B cell (primary cell): Measurements from ENCODE around the gene TTLL11. TPM values are rescaled to one million over a fixed set of nuclear protein-coding genes. Genes with fewer than 3 reads are reported as not detected.

Experiments used
- ATAC-seq: fragments of 200-7000 bp; cut with Tn5 transposase; one replicate; pipeline ENCODE4 v1.10.0; 2021; ENCODE audit warnings: low read depth, mild to moderate bottlenecking, moderate number of reproducible peaks, moderate library complexity
- CTCF ChIA-PET: fragments of 350-600 bp; sonication (Branson Sonifier 250); formaldehyde crosslinking; loops from one replicate; lab custom pipeline; 2021; ENCODE audit warnings: antibody characterized with exemption, inconsistent platforms; lab: Charles Lee
- POLR2A ChIA-PET: fragments of 350-600 bp; sonication (Branson Sonifier 250); formaldehyde crosslinking; loops from one replicate; lab custom pipeline; 2021; ENCODE audit warnings: antibody characterized with exemption; lab: Charles Lee
- DNase-seq: peaks from one replicate; pipeline ENCODE4 v3.0.0; 2013
- H2AFZ ChIP-seq: 2 replicates; pipeline ENCODE4 v1.6.1; 2012; ENCODE audit warnings: mild to moderate bottlenecking, low read depth, low read length; ENCODE audit not compliant: insufficient read depth, poor library complexity, severe bottlenecking
- H3K27ac ChIP-seq, 2 donors: 1 replicate in 1 of 2; 2 replicates in 1 of 2; pipeline ENCODE4 v1.5.1; 2012 to 2013; ENCODE audit warnings: low read length in 2 of 2, mild to moderate bottlenecking in 2 of 2, moderate library complexity in 1 of 2
- H3K27me3 ChIP-seq, 4 experiments: fragments of 200-600 bp in 1 of 4; sonication (generic) in 1 of 4; replicated peaks in 1 of 4; 1 replicate in 2 of 4; 2 replicates in 2 of 4; pipeline versions ENCODE4 v1.6.1 to v1.7.0; 2013 to 2016; ENCODE audit warnings: low read length in 3 of 4, mild to moderate bottlenecking in 2 of 4, mixed read lengths in 1 of 4, moderate library complexity in 1 of 4; ENCODE audit not compliant: insufficient read depth in 4 of 4, control insufficient read depth in 3 of 4; ENCODE audit errors: control extremely low read depth in 1 of 4
- H3K36me3 ChIP-seq, 2 experiments: replicated peaks in 1 of 2; 1 replicate in 1 of 2; 2 replicates in 1 of 2; pipeline versions ENCODE4 v1.6.1 to v1.7.1; 2013; ENCODE audit warnings: low read length in 1 of 2; ENCODE audit not compliant: insufficient read depth in 2 of 2, control insufficient read depth in 1 of 2; ENCODE audit errors: control extremely low read depth in 1 of 2, extremely low read depth in 1 of 2
- H3K4me1 ChIP-seq, 2 donors: fragments of 200-600 bp in 1 of 2; sonication (generic) in 1 of 2; 1 replicate in 1 of 2; 2 replicates in 1 of 2; pipeline versions ENCODE4 v1.5.1 to v1.6.1; 2013 to 2017; ENCODE audit warnings: low read length in 2 of 2; ENCODE audit not compliant: control insufficient read depth in 2 of 2, insufficient read depth in 2 of 2
- H3K4me2 ChIP-seq: replicated peaks from 2 replicates; pipeline ENCODE3; 2012; ENCODE audit warnings: mild to moderate bottlenecking, low read depth, low read length; ENCODE audit not compliant: poor library complexity, severe bottlenecking
- H3K4me3 ChIP-seq, 5 experiments: fragments of 200-600 bp in 1 of 5; sonication (generic) in 1 of 5; 1 replicate in 3 of 5; 2 replicates in 2 of 5; pipeline versions ENCODE4 v1.5.1 to v1.7.0; 2011 to 2016; ENCODE audit warnings: low read length in 4 of 5, mild to moderate bottlenecking in 4 of 5, low read depth in 2 of 5, control low read depth in 1 of 5, moderate library complexity in 1 of 5; ENCODE audit not compliant: insufficient read depth in 1 of 5; ENCODE audit errors: control extremely low read depth in 1 of 5, extremely low read depth in 1 of 5
- H3K79me2 ChIP-seq: fragments of 200-600 bp; sonication (generic); one replicate; pipeline ENCODE4 v1.6.0; 2016; ENCODE audit warnings: low read length; ENCODE audit not compliant: control insufficient read depth, insufficient read depth
- H3K9ac ChIP-seq: fragments of 200-600 bp; sonication (generic); 2 replicates; pipeline ENCODE4 v1.6.1; 2017; ENCODE audit warnings: mild to moderate bottlenecking, low read length, moderate library complexity
- H3K9me3 ChIP-seq, 3 donors: one replicate each; pipeline versions ENCODE4 v1.6.1 to v1.7.1; 2013; ENCODE audit warnings: low read length in 2 of 3; ENCODE audit not compliant: control insufficient read depth in 2 of 3, insufficient read depth in 1 of 3; ENCODE audit errors: control extremely low read depth in 1 of 3
- H4K20me1 ChIP-seq: 2 replicates; pipeline ENCODE4 v1.6.0; 2012; ENCODE audit warnings: mild to moderate bottlenecking, low read length; ENCODE audit not compliant: insufficient read depth, control insufficient read depth, poor library complexity, severe bottlenecking
- H3K27ac Mint-ChIP-seq: one replicate; pipeline ENCODE4 v1.8.0; 2021; ENCODE audit warnings: mixed read lengths
- H3K27me3 Mint-ChIP-seq: one replicate; pipeline ENCODE4 v1.8.0; 2021; ENCODE audit warnings: mixed read lengths
- H3K4me1 Mint-ChIP-seq: one replicate; pipeline ENCODE4 v1.8.0; 2021; ENCODE audit warnings: mixed read lengths
- H3K4me3 Mint-ChIP-seq: one replicate; pipeline ENCODE4 v1.8.0; 2021; ENCODE audit warnings: mixed read lengths
- H3K9me3 Mint-ChIP-seq: one replicate; pipeline ENCODE4 v1.8.0; 2022; ENCODE audit warnings: mixed read lengths; ENCODE audit not compliant: insufficient read depth
- CTCF ChIP-seq: fragments of 200-600 bp; IDR thresholded peaks from one replicate; pipeline ENCODE4 v1.8.0; 2022; ENCODE audit warnings: antibody characterized with exemption, mild to moderate bottlenecking
- EZH2 ChIP-seq: IDR thresholded peaks from 2 replicates; pipeline ENCODE4 v1.6.1; 2012; ENCODE audit warnings: borderline replicate concordance, low read depth, mild to moderate bottlenecking, moderate library complexity, low read length; ENCODE audit not compliant: insufficient read depth, poor library complexity, severe bottlenecking
- WGBS: methylation state at CpG from one replicate; pipeline ENCODE4 v1.1.5; 2013; ENCODE audit warnings: missing lambda C conversion rate; ENCODE audit not compliant: insufficient coverage; 5-methylcytosine and 5-hydroxymethylcytosine counted together
- intact Hi-C: fragments of 100-400 bp; cut with micrococcal nuclease; formaldehyde crosslinking; loops from one replicate; pipeline ENCODE4 v1.10.0; 2022
- polyA plus RNA-seq: library from polyadenylated mRNA; depleted of rRNA; stranded (reverse); fragments of >200 nt; gene quantifications from 2 replicates; pipeline ENCODE4 v1.2.3, GENCODE V29; 2012
- total RNA-seq, 2 donors: library from RNA; stranded (reverse); fragments of 120-200 nt in 1 of 2; gene quantifications; 1 replicate in 1 of 2; 2 replicates in 1 of 2; pipeline versions ENCODE4 v1.2.3 to v1.2.4, GENCODE V29; 2013 to 2022

Gene TTLL11
- total and polyA plus RNA-seq, 2 donors (not counting 1 experiment from before 2014, with no cell fraction given), result 3.6 to 3.8 TPM

- no peak overlapping the region for H3K27ac Mint-ChIP-seq
- Histone ChIP-seq H3K9ac (no peak overlapping the region), H3K4me3 (no peak overlapping the region), H3K9me3 (peaks cover 0 to 15% (median 0%) of the 10 kb centered on the region in 3 donors), H3K79me2 (no peaks in the 10 kb centered on the region), H3K36me3 (no peaks in the 10 kb centered on the region), H3K27me3 (peaks cover 0 to 2% (median 0%) of the 10 kb centered on the region in 4 experiments), H3K4me1 (no peaks in the 10 kb centered on the region), H2AFZ (no peak overlapping the region), H3K4me2 (no peak overlapping the region), H3K27ac (no peak overlapping the region), H4K20me1 (no peaks in the 10 kb centered on the region)
- no peaks in the 10 kb centered on the region for H3K9me3 Mint-ChIP-seq
- intact Hi-C loops, result no loop called here
- no peak overlapping the region for H3K4me3 Mint-ChIP-seq
- ChIA-PET POLR2A (no interaction called here), CTCF (interaction anchor here (1.0 to 1.6 kb wide), 2 partner anchors 8 to 11 kb away, joined by 4 to 8 read pairs; no protein-coding TSS in a partner anchor)
- DNase-seq, result no peak
- ATAC-seq, result no peak
- TF ChIP-seq EZH2 (no peak), CTCF (no peak)
- H3K4me1 Mint-ChIP-seq, result no peaks in the 10 kb centered on the region
- peaks cover 19% of the 10 kb centered on the region for H3K27me3 Mint-ChIP-seq
- WGBS, result 90% methylated on average over 2 of the region's 5 CpGs
Observed at GRCh38 chr9:122113574-122113973, 20.5 kb upstream of the TTLL11 start.

- H3K9me3 Mint-ChIP-seq, result no peaks in the 10 kb centered on the region
- Histone ChIP-seq H3K27me3 (peaks cover 0 to 2% (median 0%) of the 10 kb centered on the region in 4 experiments), H4K20me1 (no peaks in the 10 kb centered on the region), H3K9me3 (peaks cover 0 to 8% (median 0%) of the 10 kb centered on the region in 3 donors), H3K4me1 (no peaks in the 10 kb centered on the region), H3K9ac (no peak overlapping the region), H3K36me3 (no peaks in the 10 kb centered on the region), H3K79me2 (no peaks in the 10 kb centered on the region), H2AFZ (no peak overlapping the region), H3K27ac (no peak overlapping the region), H3K4me2 (no peak overlapping the region), H3K4me3 (no peak overlapping the region)
- no peaks in the 10 kb centered on the region for H3K4me1 Mint-ChIP-seq
- H3K27me3 Mint-ChIP-seq, result peaks cover 19% of the 10 kb centered on the region
- no peak for ATAC-seq
- intact Hi-C loops, result no loop called here
- CTCF ChIA-PET, result interaction anchor here (1.6 kb wide), 1 partner anchor 13 kb away, joined by 8 read pairs; no protein-coding TSS in a partner anchor
- whole genome bisulfite sequencing, result 90% methylated on average over 6 of the region's 6 CpGs
- no peak overlapping the region for H3K27ac Mint-ChIP-seq
- TF ChIP-seq CTCF (no peak), EZH2 (no peak)
- H3K4me3 Mint-ChIP-seq, result no peak overlapping the region
- POLR2A ChIA-PET, result no interaction called here
- no peak for DNase-seq
Observed at GRCh38 chr9:122112238-122112637, 19.1 kb upstream of the TTLL11 start.
